SJSA1 (cell line): ENCODE measurements around the gene CEP83. TPM values are rescaled to one million over a fixed set of nuclear protein-coding genes. Genes with fewer than 3 reads are reported as not detected.
A peak's percentile ranks its signal among the peaks of the same experiment; 100 is the strongest.
"Not testable (repeated sequence)": the region's sequence is repeated elsewhere in the genome, so short reads cannot be mapped to it uniquely, and the experiment has no call there.

ENCODE experiments used
- DNase-seq, 2 experiments: peaks; one replicate each; pipeline ENCODE4 v3.0.0-alpha.2; 2015 to 2020; ENCODE audit warnings: low spot score in 2 of 2, low read depth in 1 of 2
- H3K27ac ChIP-seq: fragments of 250-450 bp; sonication (Bioruptor Pico); 2 replicates; pipeline ENCODE4 v1.5.1; 2020; ENCODE audit warnings: mild to moderate bottlenecking, moderate library complexity
- H3K27me3 ChIP-seq: fragments of 250-450 bp; sonication (Bioruptor Pico); replicated peaks from 2 replicates; pipeline ENCODE4 v1.5.1; 2020; ENCODE audit warnings: mild to moderate bottlenecking, moderate library complexity
- H3K36me3 ChIP-seq: fragments of 250-450 bp; sonication (Bioruptor Pico); 2 replicates; pipeline ENCODE4 v1.5.1; 2020; ENCODE audit warnings: mild to moderate bottlenecking
- H3K4me1 ChIP-seq: fragments of 250-450 bp; sonication (Bioruptor Pico); replicated peaks from 2 replicates; pipeline ENCODE4 v1.6.1; 2021; ENCODE audit warnings: mild to moderate bottlenecking
- H3K4me3 ChIP-seq: fragments of 250-450 bp; sonication (Bioruptor Pico); 2 replicates; pipeline ENCODE4 v1.5.1; 2020; ENCODE audit warnings: mild to moderate bottlenecking
- H3K9me3 ChIP-seq: fragments of 250-450 bp; sonication (Bioruptor Pico); replicated peaks from 2 replicates; pipeline ENCODE4 v1.5.1; 2020; ENCODE audit warnings: mild to moderate bottlenecking
- total RNA-seq: library from RNA; depleted of rRNA; stranded (reverse); fragments of >200 nt; shearing (Covaris generic); gene quantifications from 2 replicates; pipeline ENCODE4 v1.2.3, GENCODE V29; 2014

Gene CEP83
- total RNA-seq, 1 experiment from 2014 or later: 15.7 TPM

DNA sequence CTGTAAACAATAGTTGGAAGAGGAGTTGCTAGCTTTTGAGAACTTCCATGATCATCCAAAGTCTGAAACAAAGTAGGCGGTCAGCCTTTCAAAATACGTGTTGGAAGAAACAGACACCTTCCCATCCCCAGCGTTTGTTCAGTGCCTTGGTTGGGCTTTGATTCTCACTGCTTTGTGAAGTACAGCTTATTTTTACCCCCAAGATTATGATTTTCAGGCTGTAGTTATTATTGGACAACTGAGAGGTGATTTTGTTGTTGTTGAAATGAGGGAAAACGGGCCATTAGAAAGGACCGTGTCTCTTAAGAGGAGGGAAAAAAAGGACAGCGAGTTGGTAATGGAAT lies 921 bp upstream of the CEP83 start:
- no peaks in the 10 kb centered on the region for H3K9me3 ChIP-seq

DNA sequence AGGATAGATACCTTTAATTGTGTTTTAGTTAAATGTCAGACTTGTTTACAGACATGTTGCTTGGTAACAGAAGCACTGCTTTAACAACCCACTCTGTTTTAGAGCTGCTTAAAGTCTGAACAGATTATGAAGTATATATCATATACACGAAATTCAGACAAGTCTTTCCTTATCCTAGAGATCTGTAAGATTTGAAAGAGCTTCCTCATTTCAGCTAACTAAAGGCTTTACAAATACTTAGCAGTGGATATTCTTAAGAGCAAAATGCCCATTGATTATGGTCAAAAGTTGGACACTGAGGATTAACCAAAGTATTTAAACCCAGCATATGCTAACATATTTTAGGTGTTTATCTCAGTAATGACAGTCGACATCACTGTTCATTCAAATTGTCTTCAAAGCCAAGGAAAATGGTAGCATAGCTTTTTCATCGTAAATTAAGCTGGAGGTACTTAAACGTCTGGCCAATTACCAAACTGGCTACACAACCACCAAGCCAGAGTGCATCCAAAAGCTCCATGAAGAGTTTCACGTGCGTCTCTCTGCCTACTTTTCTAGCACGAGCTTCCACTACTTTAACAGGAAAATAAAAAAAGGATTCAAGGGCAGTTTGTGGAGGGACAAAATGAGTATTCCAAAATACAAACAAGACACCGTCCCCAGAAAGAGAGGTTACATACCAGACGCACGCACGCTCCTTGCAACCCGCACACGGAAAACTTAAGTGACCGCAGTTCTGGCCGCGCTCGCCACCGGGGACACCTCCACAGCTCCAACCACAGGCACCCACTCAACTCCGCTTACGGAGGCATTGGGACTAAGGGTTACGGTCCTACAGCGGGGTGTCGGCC lies 565 bp downstream of the CEP83 start:
- peaks cover 14% of the 10 kb centered on the region for H3K4me1 ChIP-seq
- peaks cover 8% of the 10 kb centered on the region for H3K36me3 ChIP-seq
- H3K27ac ChIP-seq: peak overlapping the region; percentile 88
- H3K4me3 ChIP-seq: peak overlapping the region; percentile 70
- no peaks in the 10 kb centered on the region for H3K27me3 ChIP-seq
- DNase-seq: peak in 1 of 2 experiments; percentile 15
- H3K9me3 ChIP-seq: no peaks in the 10 kb centered on the region

More for the DNA sequence above, 921 bp upstream of the CEP83 start:
- peak overlapping the region; percentile 88 for H3K27ac ChIP-seq
- peak overlapping the region; percentile 70 for H3K4me3 ChIP-seq
- peaks cover 14% of the 10 kb centered on the region for H3K4me1 ChIP-seq
- no peak for DNase-seq
- no peaks in the 10 kb centered on the region for H3K27me3 ChIP-seq
- peaks cover 3% of the 10 kb centered on the region; the same call in 1 of the 2 replicates for H3K36me3 ChIP-seq

DNA sequence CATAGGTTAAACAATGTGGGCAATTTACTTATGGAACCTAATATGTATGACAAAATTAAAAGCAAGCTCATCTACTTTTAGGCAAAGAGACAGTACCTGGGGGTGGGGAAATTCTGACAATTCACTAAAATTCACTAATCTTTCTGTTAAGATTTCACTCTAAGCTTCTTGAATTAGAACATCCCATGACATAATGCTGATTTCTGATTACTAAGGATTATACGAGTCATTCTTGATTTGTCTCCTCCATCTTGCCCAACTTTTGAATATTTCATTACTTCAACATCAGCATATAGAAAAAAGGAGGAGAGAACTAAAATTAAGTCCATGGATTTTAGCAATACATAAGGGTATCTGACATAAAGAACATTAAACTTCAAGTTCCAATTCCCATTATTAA lies 2.4 kb downstream of the CEP83 start:
- DNase-seq: no peak
- no peak overlapping the region for H3K27ac ChIP-seq

DNA sequence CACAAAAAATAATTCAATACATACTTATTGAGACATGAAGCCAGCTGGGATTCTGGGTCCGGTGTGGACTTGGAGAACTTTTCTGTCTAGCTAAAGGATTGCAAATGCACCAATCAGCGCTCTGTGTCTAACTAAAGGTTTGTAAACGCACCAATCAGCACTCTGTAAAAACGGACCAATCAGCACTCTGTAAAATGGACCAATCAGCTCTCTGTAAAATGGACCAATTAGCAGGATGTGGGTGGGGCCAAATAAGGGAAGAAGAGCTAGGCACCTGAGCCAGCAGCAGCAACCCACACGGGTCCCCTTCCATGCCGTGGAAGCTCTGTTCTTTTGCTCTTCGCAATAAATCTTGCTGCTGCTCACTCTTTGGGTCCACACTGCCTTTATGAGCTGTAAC lies 5.3 kb downstream of the CEP83 start:
- not testable (repeated sequence) for H3K27me3 ChIP-seq, H3K9me3 ChIP-seq, H3K36me3 ChIP-seq, H3K27ac ChIP-seq, DNase-seq, H3K4me3 ChIP-seq, H3K4me1 ChIP-seq

More for the DNA sequence above, 2.4 kb downstream of the CEP83 start:
- H3K4me1 ChIP-seq: peaks cover 14% of the 10 kb centered on the region
- H3K4me3 ChIP-seq: no peak overlapping the region
- H3K36me3 ChIP-seq: peaks cover 9% of the 10 kb centered on the region
- H3K9me3 ChIP-seq: no peaks in the 10 kb centered on the region
- no peaks in the 10 kb centered on the region for H3K27me3 ChIP-seq

DNA sequence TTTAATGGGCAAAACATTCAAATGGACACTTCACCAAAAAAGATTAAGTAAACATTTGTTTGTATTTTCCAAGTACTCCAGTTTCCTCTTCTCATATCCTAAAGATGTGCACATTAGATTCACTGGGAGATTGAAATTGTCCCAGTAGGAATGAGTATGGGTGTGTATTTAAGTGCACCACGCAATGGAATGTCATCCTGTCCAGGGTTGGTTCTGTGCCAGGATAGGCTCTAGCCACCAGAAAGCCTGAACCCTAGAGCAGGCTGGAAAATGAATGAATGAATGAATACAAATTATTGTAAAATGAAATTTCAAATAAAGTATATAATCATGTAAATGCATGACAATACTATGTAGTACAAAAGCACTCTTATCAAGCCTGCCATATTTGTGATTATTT lies 14.0 kb downstream of the CEP83 start:
- Histone ChIP-seq H3K9me3 (no peaks in the 10 kb centered on the region), H3K27me3 (no peaks in the 10 kb centered on the region), H3K36me3 (no peaks in the 10 kb centered on the region), H3K4me3 (no peak overlapping the region), H3K27ac (no peak overlapping the region), H3K4me1 (no peaks in the 10 kb centered on the region)
- DNase-seq: no peak

DNA sequence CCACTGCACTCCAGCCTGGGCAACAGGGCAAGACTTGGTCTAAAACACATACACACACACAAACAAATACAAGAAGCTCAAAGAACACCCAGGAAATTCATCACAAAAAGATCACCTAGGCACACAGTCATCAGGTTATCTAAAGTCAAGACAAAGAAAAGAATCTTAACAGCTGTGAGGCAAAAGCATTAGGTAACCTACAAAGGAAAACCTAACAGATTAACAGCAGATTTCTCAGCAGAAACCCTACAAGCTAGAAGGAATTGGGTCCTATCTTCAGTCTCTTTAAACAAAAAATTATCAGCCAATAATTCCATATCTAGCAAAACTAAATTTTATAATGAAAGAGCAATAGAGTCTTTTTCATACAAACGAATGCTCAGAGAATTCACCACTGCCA lies 22.4 kb downstream of the CEP83 start:
- Histone ChIP-seq H3K9me3 (no peaks in the 10 kb centered on the region), H3K27me3 (no peaks in the 10 kb centered on the region), H3K4me1 (no peaks in the 10 kb centered on the region), H3K36me3 (no peaks in the 10 kb centered on the region; the same call in 1 of the 2 replicates), H3K4me3 (no peak overlapping the region), H3K27ac (no peak overlapping the region)
- no peak for DNase-seq

DNA sequence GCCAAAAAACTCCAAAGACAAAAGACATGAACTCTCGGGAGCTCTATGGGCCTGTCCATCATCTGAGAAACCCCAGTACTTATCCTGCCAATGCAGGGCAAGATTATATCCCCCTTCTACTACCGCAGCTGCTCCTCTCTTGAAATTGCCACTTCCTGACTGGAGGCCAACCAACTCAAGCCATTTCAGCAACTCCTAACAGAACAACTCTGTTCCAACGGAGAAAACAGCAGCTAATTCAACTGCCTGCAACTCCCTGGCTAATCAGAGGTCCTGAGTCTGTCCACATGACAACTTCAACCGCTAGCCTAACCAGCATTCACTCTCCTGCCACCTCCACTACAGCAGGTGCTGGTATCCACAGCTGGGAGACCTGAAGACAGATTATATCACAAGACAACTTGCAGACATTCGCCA lies 24.1 kb downstream of the CEP83 start:
- Histone ChIP-seq H3K9me3 (0 out of 2 replicates have a peak, but pooled peaks cover 5% of the 10 kb centered on the region), H3K36me3 (no peaks in the 10 kb centered on the region; the same call in 1 of the 2 replicates), H3K27me3 (no peaks in the 10 kb centered on the region), H3K27ac (no peak overlapping the region), H3K4me1 (no peaks in the 10 kb centered on the region), H3K4me3 (no peak overlapping the region)
- DNase-seq: no peak

DNA sequence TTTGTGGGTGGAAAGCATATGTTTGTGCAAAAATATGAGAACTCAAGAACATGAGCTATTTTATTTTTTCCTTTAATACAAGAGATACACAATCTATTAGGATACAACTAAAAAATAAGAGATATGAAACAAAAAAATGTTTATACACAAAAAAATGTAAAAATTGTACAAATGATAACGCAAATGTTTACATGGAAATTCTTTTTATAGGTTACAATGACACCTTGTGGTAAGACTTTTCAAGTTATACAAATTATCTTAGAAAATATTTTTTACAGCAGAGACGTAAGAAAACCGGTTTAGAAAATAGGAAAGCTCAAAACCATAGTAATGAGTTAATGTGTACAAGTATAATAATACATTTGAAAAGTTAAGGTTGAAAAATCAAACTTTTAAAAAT lies 25.5 kb downstream of the CEP83 start:
- no peaks in the 10 kb centered on the region; the same call in 1 of the 2 replicates for H3K36me3 ChIP-seq
- DNase-seq: no peak
- no peak overlapping the region for H3K4me3 ChIP-seq
- no peaks in the 10 kb centered on the region for H3K27me3 ChIP-seq
- H3K4me1 ChIP-seq: no peaks in the 10 kb centered on the region
- no peak overlapping the region for H3K27ac ChIP-seq
- H3K9me3 ChIP-seq: 0 out of 2 replicates have a peak, but pooled peaks cover 5% of the 10 kb centered on the region

DNA sequence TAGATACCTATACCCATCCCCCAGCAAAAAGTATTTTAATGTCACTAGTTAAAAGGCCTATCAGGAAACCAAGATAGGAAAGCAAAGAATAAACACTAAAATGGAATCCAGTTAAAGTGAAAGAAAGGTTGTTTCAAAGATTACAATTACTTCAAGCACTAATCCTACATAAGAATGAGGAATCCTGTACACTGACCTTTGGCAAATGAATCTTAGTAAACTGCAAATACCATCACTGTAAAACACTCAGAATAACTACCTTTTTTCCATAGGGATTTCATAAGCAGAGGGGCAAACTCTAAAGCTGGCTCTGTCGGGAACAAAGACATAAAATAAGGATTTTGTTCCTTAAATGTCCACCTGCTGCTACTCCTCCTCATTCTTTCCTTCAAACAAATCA lies 25.9 kb downstream of the CEP83 start:
- Histone ChIP-seq H3K27ac (no peak overlapping the region), H3K4me1 (no peaks in the 10 kb centered on the region), H3K27me3 (no peaks in the 10 kb centered on the region), H3K9me3 (0 out of 2 replicates have a peak, but pooled peaks cover 5% of the 10 kb centered on the region), H3K4me3 (no peak overlapping the region), H3K36me3 (no peaks in the 10 kb centered on the region; the same call in 1 of the 2 replicates)
- DNase-seq: no peak

DNA sequence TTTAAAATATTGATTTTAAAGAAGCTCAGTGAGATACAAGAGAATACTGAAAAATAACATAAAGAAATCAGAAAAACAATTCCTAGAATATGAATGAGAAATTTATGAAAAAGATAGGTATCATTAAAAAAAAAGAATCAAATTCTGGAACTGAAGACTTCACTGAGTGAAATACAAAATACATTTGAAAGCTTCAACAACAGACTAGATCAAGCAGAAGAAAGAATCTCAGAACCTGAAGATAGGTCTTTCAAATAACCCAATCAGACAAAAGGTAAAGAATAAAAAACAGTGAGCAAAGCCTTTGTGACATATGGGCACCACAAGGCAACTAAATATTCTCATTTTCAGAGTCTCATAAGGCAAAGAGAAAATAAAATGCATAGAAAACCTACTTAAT lies 29.4 kb downstream of the CEP83 start:
- no peak for DNase-seq
- H3K4me1 ChIP-seq: peaks cover 11% of the 10 kb centered on the region
- H3K9me3 ChIP-seq: 0 out of 2 replicates have a peak, but pooled peaks cover 5% of the 10 kb centered on the region
- H3K27ac ChIP-seq: no peak overlapping the region
- H3K4me3 ChIP-seq: no peak overlapping the region
- H3K36me3 ChIP-seq: no peaks in the 10 kb centered on the region; the same call in 1 of the 2 replicates
- H3K27me3 ChIP-seq: no peaks in the 10 kb centered on the region

DNA sequence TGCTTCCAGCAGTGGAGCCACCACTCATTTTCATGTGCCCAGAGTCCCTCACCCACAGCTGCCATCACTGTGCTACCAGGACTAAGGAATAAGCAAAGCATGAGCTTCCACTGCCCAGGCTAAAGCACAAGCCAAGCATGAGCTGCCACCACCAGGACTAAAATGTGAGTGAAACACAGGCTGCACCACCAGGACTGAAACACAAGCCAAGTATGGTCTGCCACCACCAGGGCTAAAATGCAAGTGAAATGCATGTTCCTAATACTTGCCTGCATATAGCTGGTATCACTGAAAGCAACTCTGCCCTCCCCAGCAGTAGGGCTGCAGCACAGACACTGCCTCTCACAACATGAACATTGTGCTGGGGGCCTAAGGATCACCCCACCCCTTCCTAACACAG lies 30.0 kb downstream of the CEP83 start:
- no peaks in the 10 kb centered on the region; the same call in 1 of the 2 replicates for H3K36me3 ChIP-seq
- DNase-seq: no peak
- peaks cover 11% of the 10 kb centered on the region for H3K4me1 ChIP-seq
- H3K27me3 ChIP-seq: no peaks in the 10 kb centered on the region
- H3K27ac ChIP-seq: no peak overlapping the region
- H3K4me3 ChIP-seq: no peak overlapping the region
- 0 out of 2 replicates have a peak, but pooled peaks cover 5% of the 10 kb centered on the region for H3K9me3 ChIP-seq

DNA sequence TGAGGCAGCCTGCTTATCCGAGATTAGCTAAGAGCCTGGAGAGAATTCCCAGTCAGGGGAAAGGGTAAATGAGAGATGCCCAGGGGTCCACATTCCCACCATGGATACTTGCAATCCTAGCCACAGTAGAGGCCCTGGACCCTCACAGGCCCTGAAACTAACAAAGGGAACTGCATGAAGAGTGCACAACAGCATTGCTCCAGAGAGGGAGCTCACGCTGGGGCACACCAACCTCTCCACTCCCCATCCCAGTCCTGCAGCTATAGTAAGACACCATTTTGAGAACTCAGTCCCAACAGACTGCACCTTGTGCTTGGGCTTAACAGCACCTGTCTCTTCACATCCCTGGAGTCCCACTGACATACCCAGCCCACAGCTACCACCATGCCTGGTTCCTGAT lies 30.5 kb downstream of the CEP83 start:
- Histone ChIP-seq H3K36me3 (peaks cover under 1% of the 10 kb centered on the region), H3K27ac (no peak overlapping the region), H3K27me3 (no peaks in the 10 kb centered on the region), H3K9me3 (0 out of 2 replicates have a peak, but pooled peaks cover 5% of the 10 kb centered on the region), H3K4me3 (no peak overlapping the region), H3K4me1 (peaks cover 11% of the 10 kb centered on the region)
- DNase-seq: no peak

DNA sequence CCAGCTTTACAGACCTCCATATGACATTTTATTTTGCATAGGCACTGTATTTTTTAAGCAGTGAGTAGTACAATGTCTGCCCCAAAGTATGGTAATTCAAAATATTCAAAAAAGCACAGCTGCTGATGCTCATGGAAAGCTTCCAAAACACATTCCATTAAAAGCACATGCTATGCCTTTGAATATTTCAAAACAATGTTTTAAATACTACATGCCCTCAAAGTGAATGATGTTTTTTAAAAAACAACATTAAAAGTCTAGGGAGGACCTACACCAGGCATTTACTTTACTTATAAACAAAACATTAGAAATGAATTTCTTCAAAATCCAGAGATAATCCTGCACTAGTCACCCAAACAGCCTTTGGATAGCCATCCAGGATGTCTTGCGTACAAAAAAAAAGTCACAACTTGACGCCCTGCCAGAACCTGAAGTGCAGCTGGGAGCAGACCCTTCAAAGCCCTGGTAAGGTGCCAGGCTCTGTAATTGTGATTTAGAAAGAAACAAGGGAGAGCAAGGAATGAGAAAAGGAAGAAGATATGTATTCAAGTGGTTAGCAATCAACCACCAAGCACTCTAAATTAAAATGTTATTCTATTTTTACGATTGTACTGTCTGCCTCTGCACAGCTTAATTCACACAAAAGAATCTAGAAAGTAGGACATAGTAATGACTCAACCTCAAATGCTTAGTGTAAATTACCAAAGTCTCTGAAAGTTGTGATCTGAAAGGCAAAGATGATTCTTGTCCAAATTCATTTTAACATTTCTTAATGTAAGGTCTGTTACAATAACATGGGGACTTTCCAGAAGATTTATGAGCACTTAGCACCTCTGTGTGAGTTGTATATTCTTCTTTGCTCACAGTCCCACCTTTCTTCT lies 31.9 kb downstream of the CEP83 start:
- Histone ChIP-seq H3K9me3 (peaks cover 15% of the 10 kb centered on the region), H3K27ac (no peak overlapping the region)

DNA sequence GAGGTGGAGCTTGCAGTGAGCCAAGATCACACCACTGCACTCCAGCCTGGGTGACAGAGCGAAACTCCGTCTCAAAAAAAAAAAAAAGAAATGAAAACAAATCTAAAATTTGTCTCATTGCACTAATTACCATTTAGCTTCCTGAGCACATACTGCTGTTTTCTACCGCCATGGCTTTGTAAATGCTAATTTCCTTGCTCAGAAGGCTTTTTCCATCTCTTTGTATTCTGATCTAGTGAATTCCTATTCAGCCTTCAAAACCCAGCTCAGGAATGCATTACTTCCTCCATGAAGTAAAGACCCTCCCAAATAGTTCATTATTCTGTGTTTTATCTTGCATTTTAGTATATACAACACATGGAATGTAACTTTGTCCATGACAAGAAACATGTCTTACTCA lies 33.6 kb downstream of the CEP83 start:
- Histone ChIP-seq H3K27ac (no peak overlapping the region), H3K27me3 (no peaks in the 10 kb centered on the region), H3K4me3 (no peak overlapping the region), H3K9me3 (peaks cover 29% of the 10 kb centered on the region), H3K36me3 (peaks cover 6% of the 10 kb centered on the region), H3K4me1 (peaks cover 11% of the 10 kb centered on the region)
- no peak for DNase-seq

More for the DNA sequence above, 31.9 kb downstream of the CEP83 start:
- peak; percentile 50 to 65 for DNase-seq
- Histone ChIP-seq H3K27me3 (no peaks in the 10 kb centered on the region), H3K4me3 (no peak overlapping the region), H3K4me1 (peaks cover 11% of the 10 kb centered on the region), H3K36me3 (peaks cover 6% of the 10 kb centered on the region)
